GF-D8 (cell line): ENCODE measurements around the gene DIPK1A.
"Not testable (repeated sequence)": the region's sequence is repeated elsewhere in the genome, so short reads cannot be mapped to it uniquely, and the experiment has no call there.

ENCODE experiments used
- DNase-seq: peaks from one replicate; lab custom pipeline; 2025; lab: John Stamatoyannopoulos, UW

The DIPK1A gene

GRCh38 chr1:92916899-92917298, 44.4 kb downstream of the DIPK1A start:
- no peak for DNase-seq

GRCh38 chr1:92915547-92915946, 45.7 kb downstream of the DIPK1A start:
- no peak for DNase-seq

- DNase-seq: no peak
Measured at GRCh38 chr1:92913093-92913819, 48.0 kb downstream of the DIPK1A start.

- DNase-seq: no peak
Measured at GRCh38 chr1:92910081-92910480, 51.2 kb downstream of the DIPK1A start.

GRCh38 chr1:92909321-92909720, 51.9 kb downstream of the DIPK1A start:
- no peak for DNase-seq

GRCh38 chr1:92907949-92908684, 53.1 kb downstream of the DIPK1A start:
- no peak for DNase-seq

- no peak for DNase-seq
Measured at GRCh38 chr1:92903765-92904164, 57.5 kb downstream of the DIPK1A start.

- no peak for DNase-seq
Measured at GRCh38 chr1:92902406-92902744, 58.9 kb downstream of the DIPK1A start.

- no peak for DNase-seq
Measured at GRCh38 chr1:92901699-92902405, 59.4 kb downstream of the DIPK1A start.

- no peak for DNase-seq
Measured at GRCh38 chr1:92901126-92901525, 60.1 kb downstream of the DIPK1A start.

- no peak for DNase-seq
Measured at GRCh38 chr1:92900539-92900938, 60.7 kb downstream of the DIPK1A start.

GRCh38 chr1:92899780-92900179, 61.5 kb downstream of the DIPK1A start:
- DNase-seq: no peak

- DNase-seq: not testable (repeated sequence)
Measured at GRCh38 chr1:92898053-92898452, 63.2 kb downstream of the DIPK1A start.

GRCh38 chr1:92887465-92887864, 73.8 kb downstream of the DIPK1A start:
- no peak for DNase-seq

- DNase-seq: no peak
Measured at GRCh38 chr1:92886886-92887419, 74.3 kb downstream of the DIPK1A start.

- DNase-seq: no peak
Measured at GRCh38 chr1:92884195-92884594, 77.1 kb downstream of the DIPK1A start.

GRCh38 chr1:92883297-92883696, 78.0 kb downstream of the DIPK1A start:
- no peak for DNase-seq

GRCh38 chr1:92882819-92883218, 78.4 kb downstream of the DIPK1A start:
- no peak for DNase-seq

GRCh38 chr1:92881391-92881790, 79.9 kb downstream of the DIPK1A start:
- DNase-seq: no peak

GRCh38 chr1:92879316-92879968, 81.8 kb downstream of the DIPK1A start:
- DNase-seq: no peak

- no peak for DNase-seq
Measured at GRCh38 chr1:92877792-92878191, 83.5 kb downstream of the DIPK1A start.

GRCh38 chr1:92877081-92877711, 84.1 kb downstream of the DIPK1A start:
- no peak for DNase-seq
